Sciatic nerve (tissue), 2 donors: ENCODE measurements around the gene COX19. TPM values are rescaled to one million over a fixed set of nuclear protein-coding genes. Genes with fewer than 3 reads are reported as not detected.

Experiments
- ATAC-seq: fragments of 200-7000 bp; cut with Tn5 transposase; one replicate; pipeline ENCODE4 v1.9.1; 2020; ENCODE audit warnings: mild to moderate bottlenecking, moderate library complexity
- DNase-seq: peaks from one replicate; pipeline ENCODE4 v3.0.0-alpha.2; 2020; ENCODE audit warnings: low spot score
- intact Hi-C: fragments of 100-400 bp; cut with DNase I; formaldehyde crosslinking; loops from one replicate; pipeline ENCODE4 v1.14.2; 2022
- total RNA-seq: library from RNA; stranded (reverse); fragmentation: NEBNext Ultra II Directional; extraction: Animal tissue kit (Norgen Biotek cat#: 25700); gene quantifications from one replicate; pipeline ENCODE4 v1.2.1, GENCODE V29; 2021
- donor health status: DM: no; HTN: no; CAD: no.
- donor health status: DM: no; HTN: no; CAD: no.

COX19 gene
- total RNA-seq, 1 donor from 2014 or later: 18.3 TPM

GRCh38 chr7:995571-995970, 20.2 kb upstream of the COX19 start:
- intact Hi-C loops: loop anchor here (2.0 kb wide), 1 partner anchor 69 kb away; no protein-coding TSS in a partner anchor
- ATAC-seq (no peak), DNase-seq (no peak)

GRCh38 chr7:994592-995308, 19.4 kb upstream of the COX19 start:
- no peak for ATAC-seq
- intact Hi-C loops: loop anchor here (2.0 kb wide), 1 partner anchor 70 kb away; no protein-coding TSS in a partner anchor
- no peak for DNase-seq

- intact Hi-C loops: no loop called here
- DNase-seq (peak; percentile 99), ATAC-seq (peak; percentile 95)
Observed at GRCh38 chr7:992709-993607, 17.6 kb upstream of the COX19 start.

GRCh38 chr7:991729-992656, 16.6 kb upstream of the COX19 start:
- no peak for DNase-seq
- intact Hi-C loops: no loop called here
- no peak for ATAC-seq

- intact Hi-C loops: no loop called here
- DNase-seq: no peak
- ATAC-seq: no peak
Observed at GRCh38 chr7:990933-991728, 15.8 kb upstream of the COX19 start.

- no peak for DNase-seq
- ATAC-seq: no peak
- intact Hi-C loops: no loop called here
Observed at GRCh38 chr7:990352-990932, 15.1 kb upstream of the COX19 start.

GRCh38 chr7:988963-989529, 13.7 kb upstream of the COX19 start:
- intact Hi-C loops: no loop called here
- DNase-seq (no peak), ATAC-seq (no peak)

- no peak for DNase-seq
- intact Hi-C loops: no loop called here
- ATAC-seq: no peak
Observed at GRCh38 chr7:988426-988911, 13.1 kb upstream of the COX19 start.

GRCh38 chr7:987909-988308, 12.6 kb upstream of the COX19 start:
- intact Hi-C loops: no loop called here
- ATAC-seq: no peak
- DNase-seq: no peak

- intact Hi-C loops: no loop called here
- ATAC-seq (no peak), DNase-seq (no peak)
Observed at GRCh38 chr7:986766-987751, 11.7 kb upstream of the COX19 start.

GRCh38 chr7:985915-986741, 10.8 kb upstream of the COX19 start:
- ATAC-seq (no peak), DNase-seq (no peak)
- intact Hi-C loops: no loop called here

- ATAC-seq: no peak
- DNase-seq: no peak
- intact Hi-C loops: no loop called here
Observed at GRCh38 chr7:985127-985416, 9.7 kb upstream of the COX19 start.

GRCh38 chr7:984361-985126, 9.2 kb upstream of the COX19 start:
- no peak for ATAC-seq
- intact Hi-C loops: no loop called here

GRCh38 chr7:983616-984071, 8.3 kb upstream of the COX19 start:
- DNase-seq: no peak
- intact Hi-C loops: no loop called here
- ATAC-seq: no peak

More at GRCh38 chr7:984361-985126, 9.2 kb upstream of the COX19 start:
- DNase-seq: no peak

- ATAC-seq: no peak
- intact Hi-C loops: no loop called here
- no peak for DNase-seq
Observed at GRCh38 chr7:983004-983615, 7.8 kb upstream of the COX19 start, which contains the start of gene CYP2W1. TSS of gene CYP2W1 (plus strand) at chr7:983181. CDS start at chr7:983212, 31 bp downstream.
